Thyroid gland (tissue), 4 donors: ENCODE data around the gene SCFD2. TPM values are rescaled to one million over a fixed set of nuclear protein-coding genes. Genes with fewer than 3 reads are reported as not detected.
"Not testable (repeated sequence)": the region's sequence is repeated elsewhere in the genome, so short reads cannot be mapped to it uniquely, and the experiment has no call there.

Source experiments
- DNase-seq, 2 donors: peaks; one replicate each; pipeline ENCODE4 v3.0.0-alpha.2; 2019
- H3K27ac ChIP-seq, 3 donors: fragments of 200-600 bp; sonication (generic); 1 replicate in 2 of 3; 2 replicates in 1 of 3; pipeline ENCODE4 v1.5.1; 2016 to 2019; ENCODE audit warnings: mild to moderate bottlenecking in 1 of 3, moderate library complexity in 1 of 3
- H3K27me3 ChIP-seq: fragments of 200-600 bp; sonication (generic); one replicate; pipeline ENCODE4 v1.5.1; 2019
- H3K36me3 ChIP-seq, 2 donors: fragments of 200-600 bp; sonication (generic); one replicate each; pipeline ENCODE4 v1.5.1; 2016 to 2019
- H3K4me1 ChIP-seq, 2 donors: fragments of 200-600 bp; sonication (generic); one replicate each; pipeline ENCODE4 v1.5.1; 2017 to 2019
- H3K4me3 ChIP-seq, 3 donors: fragments of 200-600 bp; sonication (generic); replicated peaks in 1 of 3; 1 replicate in 2 of 3; 2 replicates in 1 of 3; pipeline ENCODE4 v1.5.1; 2016; ENCODE audit warnings: mild to moderate bottlenecking in 1 of 3
- H3K9me3 ChIP-seq: fragments of 200-600 bp; sonication (generic); one replicate; pipeline ENCODE4 v1.5.1; 2017
- POLR2A ChIP-seq, 2 donors: fragments of 450-650 bp; IDR thresholded peaks; one replicate each; pipeline ENCODE4 v1.6.1; 2017; ENCODE audit warnings: antibody characterized with exemption in 2 of 2, mild to moderate bottlenecking in 2 of 2, moderate library complexity in 1 of 2
- WGBS, 2 donors: methylation state at CpG; one replicate each; pipeline ENCODE4 v1.1.5; 2017; 5-methylcytosine and 5-hydroxymethylcytosine counted together
- intact Hi-C: fragments of 100-400 bp; cut with DNase I; formaldehyde crosslinking; loops from one replicate; pipeline ENCODE4 v1.15.1; 2023
- total RNA-seq, 4 donors: library from RNA; depleted of rRNA; stranded (reverse); fragments of >200 nt; gene quantifications; one replicate each; pipeline ENCODE4 v1.2.3, GENCODE V29; 2016
- TF ChIP-seq, protein P1 (sequence below), 6 experiments: fragments of 200-600 bp in 3 of 6; fragments of 450-650 bp in 3 of 6; sonication (generic) in 3 of 6; IDR thresholded peaks; one replicate each; pipeline ENCODE4 v1.5.1; 2016 to 2019; ENCODE audit warnings: antibody characterized with exemption in 6 of 6, mild to moderate bottlenecking in 2 of 6, inconsistent platforms in 1 of 6, moderate library complexity in 1 of 6

SCFD2 gene
- total RNA-seq, 4 donors from 2014 or later: 10.3 to 32.9 (median 28.2) TPM

DNA sequence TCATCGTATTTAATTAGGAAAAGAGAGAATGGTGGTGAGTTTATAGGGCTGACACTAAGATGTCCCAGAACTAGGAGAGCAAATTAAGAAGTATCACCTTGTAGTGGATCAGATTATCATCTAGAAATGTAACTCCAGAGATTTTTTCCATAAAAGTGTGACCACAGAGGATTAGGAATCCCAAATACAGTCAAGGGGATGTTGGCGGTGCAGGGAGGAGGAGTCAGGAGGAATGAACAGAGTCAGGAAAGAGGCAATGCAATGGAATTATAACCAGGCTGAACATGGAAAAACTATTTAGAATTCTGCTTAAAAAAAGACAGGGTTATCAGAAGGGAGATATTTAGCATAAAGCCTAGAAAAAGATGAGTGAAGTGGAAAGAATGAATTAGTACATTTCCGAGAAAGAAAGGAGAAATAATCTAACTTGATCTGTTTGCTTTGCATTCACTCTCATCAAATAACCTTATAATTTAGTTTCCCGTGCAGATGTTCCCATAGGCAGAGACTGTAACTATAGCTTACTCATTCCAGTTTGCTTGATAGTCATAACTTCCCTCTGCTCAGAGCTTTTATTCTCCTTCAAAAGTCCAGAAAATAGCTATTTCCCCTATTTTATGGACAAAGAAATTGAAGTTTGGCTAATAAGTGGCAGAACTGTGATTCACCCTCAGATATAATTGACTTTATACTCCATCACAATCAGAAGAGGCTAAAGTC, 56.4 kb downstream of the SCFD2 start:
- 87 to 95% methylated on average over 4 of the region's 4 CpGs for WGBS, 2 donors
- H3K27ac ChIP-seq: no peak overlapping the region
- no peaks in the 10 kb centered on the region for H3K4me1 ChIP-seq
- H3K9me3 ChIP-seq: no peaks in the 10 kb centered on the region
- intact Hi-C loops: no loop called here
- peaks cover 0 to 4% of the 10 kb centered on the region in 2 donors for H3K36me3 ChIP-seq
- H3K27me3 ChIP-seq: no peaks in the 10 kb centered on the region
- no peak overlapping the region for H3K4me3 ChIP-seq
- DNase-seq: no peak
- TF ChIP-seq POLR2A (IDR thresholded peaks at IDR 0.05): no peak
- TF ChIP-seq, protein P1, sequence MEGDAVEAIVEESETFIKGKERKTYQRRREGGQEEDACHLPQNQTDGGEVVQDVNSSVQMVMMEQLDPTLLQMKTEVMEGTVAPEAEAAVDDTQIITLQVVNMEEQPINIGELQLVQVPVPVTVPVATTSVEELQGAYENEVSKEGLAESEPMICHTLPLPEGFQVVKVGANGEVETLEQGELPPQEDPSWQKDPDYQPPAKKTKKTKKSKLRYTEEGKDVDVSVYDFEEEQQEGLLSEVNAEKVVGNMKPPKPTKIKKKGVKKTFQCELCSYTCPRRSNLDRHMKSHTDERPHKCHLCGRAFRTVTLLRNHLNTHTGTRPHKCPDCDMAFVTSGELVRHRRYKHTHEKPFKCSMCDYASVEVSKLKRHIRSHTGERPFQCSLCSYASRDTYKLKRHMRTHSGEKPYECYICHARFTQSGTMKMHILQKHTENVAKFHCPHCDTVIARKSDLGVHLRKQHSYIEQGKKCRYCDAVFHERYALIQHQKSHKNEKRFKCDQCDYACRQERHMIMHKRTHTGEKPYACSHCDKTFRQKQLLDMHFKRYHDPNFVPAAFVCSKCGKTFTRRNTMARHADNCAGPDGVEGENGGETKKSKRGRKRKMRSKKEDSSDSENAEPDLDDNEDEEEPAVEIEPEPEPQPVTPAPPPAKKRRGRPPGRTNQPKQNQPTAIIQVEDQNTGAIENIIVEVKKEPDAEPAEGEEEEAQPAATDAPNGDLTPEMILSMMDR (IDR thresholded peaks at IDR 0.05): no peak

DNA sequence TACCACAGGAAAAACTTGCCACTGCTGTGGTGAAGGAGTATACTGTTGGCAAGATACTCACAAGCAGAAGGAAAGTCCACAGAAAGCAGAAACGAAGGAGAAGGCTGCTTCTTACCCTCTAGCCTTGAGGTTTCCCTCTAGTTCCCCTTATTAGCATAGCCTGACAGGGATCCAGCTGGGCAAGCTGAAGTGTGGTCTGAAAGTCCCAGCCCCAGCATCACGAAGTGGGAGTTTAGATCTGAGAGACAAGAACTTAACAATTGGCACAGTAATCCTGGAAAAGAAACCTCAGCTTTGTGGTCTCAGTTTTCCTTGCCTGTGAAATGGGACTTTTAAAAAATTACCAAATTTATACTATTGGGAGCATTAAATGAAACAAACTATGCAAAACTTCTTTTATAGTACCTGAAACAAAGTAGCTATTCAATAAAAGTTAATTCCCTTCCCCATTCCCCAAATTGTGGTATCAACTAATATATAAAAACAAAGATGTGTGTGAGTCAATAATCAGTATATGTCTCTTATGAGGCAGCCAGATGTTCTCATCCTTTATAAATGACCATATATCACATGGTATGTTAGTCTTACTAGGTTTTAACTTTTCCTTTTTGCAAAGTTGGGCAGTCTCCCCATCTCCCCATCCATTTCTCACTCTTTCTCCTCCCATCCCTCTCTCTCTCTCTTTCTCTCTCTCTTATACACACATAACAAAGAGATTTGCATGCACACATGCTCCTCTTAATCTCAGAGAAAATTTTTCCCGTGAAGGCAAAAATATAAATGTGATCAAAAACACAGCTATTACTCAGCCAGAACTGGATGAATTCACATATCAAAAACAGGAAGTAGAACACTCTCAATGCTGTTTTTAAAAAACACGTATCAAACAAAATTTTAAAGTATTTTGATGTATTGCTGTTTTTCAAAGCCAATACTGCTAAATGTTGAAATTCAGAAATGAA, 57.8 kb downstream of the SCFD2 start:
- Histone ChIP-seq H3K36me3 (peaks cover 0 to 3% of the 10 kb centered on the region in 2 donors), H3K4me1 (no peaks in the 10 kb centered on the region), H3K27me3 (no peaks in the 10 kb centered on the region), H3K9me3 (no peaks in the 10 kb centered on the region), H3K4me3 (no peak overlapping the region), H3K27ac (no peak overlapping the region)
- no peak for DNase-seq
- intact Hi-C loops: no loop called here
- WGBS, 2 donors: 61 to 66% methylated on average over 4 of the region's 4 CpGs
- no peak for TF ChIP-seq POLR2A (IDR thresholded peaks at IDR 0.05)
- TF ChIP-seq, protein P1 (IDR thresholded peaks at IDR 0.05): no peak

DNA sequence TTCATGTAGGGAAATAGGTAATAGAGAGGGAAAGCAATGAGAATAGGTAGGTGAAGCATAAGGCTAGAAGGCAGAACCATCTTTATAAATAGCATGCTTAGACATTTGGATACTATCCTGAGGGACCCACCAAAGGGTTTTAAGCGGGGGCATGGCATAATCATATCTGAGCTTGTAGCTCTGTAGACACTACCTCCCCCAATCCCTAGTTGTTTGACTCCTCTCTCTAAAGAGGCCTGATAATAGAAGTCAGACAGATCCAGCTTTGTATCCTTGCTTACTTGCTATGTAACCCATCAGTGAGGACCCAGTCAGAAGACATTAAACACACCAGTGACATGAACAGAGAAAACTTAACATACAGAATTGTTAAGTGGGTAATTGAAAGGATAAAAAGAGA, 58.7 kb downstream of the SCFD2 start:
- Histone ChIP-seq H3K4me1 (no peaks in the 10 kb centered on the region), H3K36me3 (no peaks in the 10 kb centered on the region), H3K27me3 (no peaks in the 10 kb centered on the region), H3K4me3 (no peak overlapping the region), H3K27ac (no peak overlapping the region), H3K9me3 (no peaks in the 10 kb centered on the region)
- WGBS, 2 donors: 100% methylated on average over 1 of the region's 1 CpG
- intact Hi-C loops: no loop called here
- TF ChIP-seq, protein P1 (IDR thresholded peaks at IDR 0.05): no peak
- no peak for TF ChIP-seq POLR2A (IDR thresholded peaks at IDR 0.05)
- DNase-seq: no peak

DNA sequence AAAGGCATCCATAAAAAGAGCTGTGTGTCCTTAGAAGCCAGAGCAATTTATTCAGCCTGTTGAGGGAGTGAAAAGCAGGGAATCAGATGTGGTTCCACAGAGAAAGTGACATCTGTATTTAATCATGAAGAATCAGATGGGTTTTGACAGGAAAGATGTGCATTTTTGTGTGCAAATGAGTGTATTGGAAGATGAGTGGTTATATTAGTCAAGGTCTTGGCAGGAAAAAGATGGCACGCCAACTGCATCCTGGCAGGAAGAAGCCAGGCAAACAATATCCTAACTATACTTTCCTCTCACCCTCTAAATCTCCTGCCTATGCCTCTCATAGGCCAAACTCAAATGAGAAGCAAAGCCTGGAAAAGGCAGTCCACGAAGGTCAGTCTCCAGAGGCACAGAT, 59.1 kb downstream of the SCFD2 start:
- Histone ChIP-seq H3K4me1 (no peaks in the 10 kb centered on the region), H3K36me3 (no peaks in the 10 kb centered on the region), H3K4me3 (no peak overlapping the region), H3K27ac (no peak overlapping the region), H3K27me3 (no peaks in the 10 kb centered on the region), H3K9me3 (no peaks in the 10 kb centered on the region)
- DNase-seq: no peak
- WGBS, 2 donors: 85 to 88% methylated on average over 2 of the region's 2 CpGs
- TF ChIP-seq, protein P1 (IDR thresholded peaks at IDR 0.05): no peak
- TF ChIP-seq POLR2A (IDR thresholded peaks at IDR 0.05): no peak
- intact Hi-C loops: no loop called here

DNA sequence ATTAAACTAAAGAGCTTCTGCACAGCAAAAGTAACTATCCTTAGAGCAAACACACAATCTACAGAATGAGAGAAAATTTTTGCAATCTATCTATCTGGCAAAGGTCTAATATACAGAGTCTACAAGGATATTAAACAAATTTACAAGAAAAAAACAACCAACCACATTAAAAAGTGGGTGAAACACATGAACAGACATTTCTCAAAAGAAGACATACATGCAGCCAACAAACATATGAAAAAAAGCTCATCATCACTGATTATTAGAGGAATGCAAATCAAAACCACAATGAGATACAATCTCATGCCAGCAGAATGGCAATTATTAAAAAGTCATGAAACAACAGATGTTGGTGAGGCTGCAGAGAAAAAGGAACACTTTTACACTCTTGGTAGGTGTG, 73.7 kb downstream of the SCFD2 start:
- intact Hi-C loops, H3K9me3 ChIP-seq: not testable (repeated sequence)

More for the DNA sequence above, 73.7 kb downstream of the SCFD2 start:
- H3K4me3 ChIP-seq, H3K36me3 ChIP-seq, H3K27ac ChIP-seq, H3K4me1 ChIP-seq, H3K27me3 ChIP-seq, DNase-seq: not testable (repeated sequence)
